Ovary (tissue), 3 donors: ENCODE data around the gene BACH2.

Experiments
- CTCF ChIP-seq, 3 donors: fragments of 450-650 bp in 2 of 3; fragments of 200-600 bp in 1 of 3; IDR thresholded peaks; one replicate each; pipeline versions ENCODE4 v1.5.1 to v1.8.0; 2016 to 2022; ENCODE audit warnings: antibody characterized with exemption in 3 of 3, mild to moderate bottlenecking in 1 of 3
- EP300 ChIP-seq: sonication (generic); formaldehyde crosslinking; IDR thresholded peaks from one replicate; pipeline ENCODE4 v1.6.1; 2017; ENCODE audit warnings: antibody characterized with exemption
- POLR2A ChIP-seq: fragments of 450-650 bp; IDR thresholded peaks from one replicate; pipeline ENCODE4 v1.6.1; 2017; ENCODE audit warnings: antibody characterized with exemption, mild to moderate bottlenecking, moderate library complexity
- donor health status: DM: no; HTN: no; CAD: no.

- TF ChIP-seq POLR2A (no peak), CTCF (IDR thresholded peaks at IDR 0.05) (no peak), EP300 (no peak)
Observed at GRCh38 chr6:90222008-90222407, 74.6 kb downstream of the BACH2 start.
